Mesothelial cell of epicardium (in vitro differentiated cells): ENCODE data around the gene SLTM. TPM values are rescaled to one million over a fixed set of nuclear protein-coding genes. Genes with fewer than 3 reads are reported as not detected.
A peak's percentile ranks its signal among the peaks of the same experiment; 100 is the strongest.
"Not testable (repeated sequence)": the region's sequence is repeated elsewhere in the genome, so short reads cannot be mapped to it uniquely, and the experiment has no call there.

Experiments used
- DNase-seq, 2 experiments: peaks; one replicate each; pipeline ENCODE4 v3.0.0; 2021; ENCODE audit warnings: low spot score in 2 of 2; ENCODE audit not compliant: unreplicated experiment in 2 of 2
- H3K27ac Mint-ChIP-seq: 2 replicates; pipeline ENCODE4 v1.8.0; 2021; ENCODE audit warnings: mixed read lengths
- H3K27me3 Mint-ChIP-seq: 2 replicates; pipeline ENCODE4 v1.8.0; 2021; ENCODE audit warnings: low read depth, mixed read lengths
- H3K36me3 Mint-ChIP-seq: 2 replicates; pipeline ENCODE4 v1.8.0; 2021; ENCODE audit warnings: mixed read lengths
- H3K4me1 Mint-ChIP-seq: 2 replicates; pipeline ENCODE4 v1.8.0; 2021; ENCODE audit warnings: mixed read lengths
- H3K4me3 Mint-ChIP-seq: 2 replicates; pipeline ENCODE4 v1.8.0; 2021; ENCODE audit warnings: mild to moderate bottlenecking, moderate library complexity, mixed read lengths
- H3K9me3 Mint-ChIP-seq: 2 replicates; pipeline ENCODE4 v1.8.0; 2021; ENCODE audit warnings: mixed read lengths
- CTCF ChIP-seq: fragments of 200-600 bp; sonication (generic); IDR thresholded peaks from one replicate; pipeline ENCODE4 v1.5.0; 2021; ENCODE audit warnings: antibody characterized with exemption; ENCODE audit not compliant: unreplicated experiment
- total RNA-seq: library from RNA; stranded (reverse); gene quantifications from 3 replicates; pipeline ENCODE4 v1.2.1, GENCODE V29; 2021

SLTM gene
- total RNA-seq, 1 donor from 2014 or later, result 116 TPM

DNA sequence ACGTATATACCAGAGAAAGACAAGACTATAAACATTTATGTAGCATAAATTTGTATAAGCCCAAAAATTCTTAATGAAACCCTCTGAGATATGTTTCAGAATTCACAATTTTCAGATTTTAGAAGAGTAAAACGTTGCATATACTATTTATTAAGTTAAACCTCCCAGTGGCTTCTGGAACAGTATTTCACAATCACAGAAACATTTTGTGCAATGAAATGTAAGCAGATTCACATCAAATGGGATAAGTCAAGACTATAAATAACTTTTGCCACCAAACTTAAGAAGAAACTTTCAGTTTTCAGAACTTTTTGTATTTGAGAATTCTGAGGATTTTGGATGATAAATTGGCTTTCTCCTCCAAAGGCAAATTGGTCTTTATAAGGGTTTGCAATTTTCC lies 9.2 kb downstream of the SLTM start:
- no peaks in the 10 kb centered on the region for H3K27me3 Mint-ChIP-seq
- DNase-seq, result no peak
- no peak for TF ChIP-seq CTCF
- no peaks in the 10 kb centered on the region for H3K9me3 Mint-ChIP-seq
- H3K4me3 Mint-ChIP-seq, result no peak overlapping the region
- H3K36me3 Mint-ChIP-seq, result peaks cover 18% of the 10 kb centered on the region
- no peaks in the 10 kb centered on the region for H3K4me1 Mint-ChIP-seq
- H3K27ac Mint-ChIP-seq, result peak overlapping the region; percentile 39

DNA sequence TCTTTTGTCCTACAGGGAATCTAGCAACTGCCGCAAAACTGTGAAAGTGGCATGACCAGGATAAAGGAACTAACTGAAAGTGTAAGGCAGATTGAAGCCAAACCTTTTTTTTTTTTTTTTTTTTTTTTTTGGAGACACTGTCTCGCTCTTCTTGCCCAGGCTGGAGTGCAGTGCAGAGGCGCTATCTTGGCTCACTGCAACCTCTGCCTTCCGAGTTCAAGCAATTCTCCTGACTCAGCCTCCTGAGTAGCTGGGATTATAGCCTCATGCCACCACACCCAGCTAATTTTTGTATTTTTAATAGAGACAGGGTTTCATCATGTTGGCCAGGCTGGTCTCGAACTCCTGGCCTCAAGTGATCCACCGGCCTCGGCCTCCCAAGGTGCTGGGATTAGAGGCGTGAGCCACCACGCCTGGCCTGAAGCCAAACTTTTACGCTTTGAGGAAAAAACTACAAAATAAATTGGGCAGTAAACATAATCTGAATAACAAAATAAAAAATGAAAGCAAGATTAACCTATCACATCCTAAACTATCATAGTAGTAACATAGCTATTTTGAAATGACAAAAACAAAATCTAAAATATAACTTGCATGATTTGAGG lies 9.7 kb downstream of the SLTM start:
- Mint-ChIP-seq H3K9me3 (no peaks in the 10 kb centered on the region), H3K4me3 (no peak overlapping the region), H3K4me1 (no peaks in the 10 kb centered on the region), H3K36me3 (peaks cover 18% of the 10 kb centered on the region), H3K27ac (peak overlapping the region; percentile 39), H3K27me3 (no peaks in the 10 kb centered on the region)
- no peak for TF ChIP-seq CTCF
- no peak for DNase-seq

DNA sequence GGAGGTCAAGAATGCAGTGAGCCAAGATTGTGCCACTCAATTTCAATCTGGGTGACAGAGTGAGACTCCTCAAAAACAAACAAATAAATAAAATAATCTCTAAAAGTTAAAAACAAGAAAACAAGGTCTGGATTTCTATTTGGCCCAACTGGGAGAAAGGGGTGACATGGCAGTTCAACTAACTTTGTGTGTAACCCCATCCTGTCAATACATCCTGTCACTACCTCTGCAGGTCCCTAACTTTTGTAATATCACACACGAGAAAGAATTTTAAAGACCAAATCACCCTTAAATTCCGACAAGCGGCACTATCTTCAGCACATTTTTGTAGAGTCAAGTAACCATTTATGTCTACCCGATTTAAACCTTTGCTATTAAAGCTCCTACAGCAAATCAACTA lies 10.2 kb downstream of the SLTM start:
- no peak for TF ChIP-seq CTCF
- Mint-ChIP-seq H3K27ac (no peak overlapping the region), H3K4me3 (no peak overlapping the region), H3K9me3 (no peaks in the 10 kb centered on the region), H3K36me3 (peaks cover 18% of the 10 kb centered on the region), H3K4me1 (peaks cover 4% of the 10 kb centered on the region), H3K27me3 (no peaks in the 10 kb centered on the region)
- DNase-seq, result no peak

DNA sequence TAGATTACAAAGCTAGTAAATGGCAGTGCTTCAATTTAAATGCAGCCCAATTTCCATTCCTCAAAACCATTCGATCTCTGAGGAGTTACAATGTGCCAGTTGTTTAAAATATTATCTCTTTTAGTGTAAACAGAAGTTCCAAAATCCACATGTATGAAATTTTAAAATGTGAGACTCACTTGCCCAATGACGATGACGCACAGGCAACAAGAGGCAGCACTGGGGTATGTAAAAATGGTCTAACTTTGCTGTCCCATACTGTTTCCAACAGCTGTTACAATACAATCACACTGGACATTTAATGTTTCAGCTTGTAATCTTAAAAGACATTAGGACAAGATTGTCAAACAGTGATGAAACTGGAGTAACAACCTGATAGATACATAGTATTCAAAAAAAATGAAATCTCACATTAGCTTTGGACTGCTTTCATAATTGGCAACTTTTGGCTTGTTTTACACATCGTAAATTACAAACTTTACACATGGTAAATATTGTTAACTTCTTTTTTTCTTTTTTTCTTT lies 12.2 kb downstream of the SLTM start:
- peaks cover 16% of the 10 kb centered on the region for H3K36me3 Mint-ChIP-seq
- DNase-seq, result no peak
- H3K27ac Mint-ChIP-seq, result no peak overlapping the region
- TF ChIP-seq CTCF, result no peak
- H3K27me3 Mint-ChIP-seq, result no peaks in the 10 kb centered on the region
- H3K4me1 Mint-ChIP-seq, result peaks cover 5% of the 10 kb centered on the region
- no peaks in the 10 kb centered on the region for H3K9me3 Mint-ChIP-seq
- no peak overlapping the region for H3K4me3 Mint-ChIP-seq

GRCh38 chr15:58920447-58920846 lies 13.0 kb downstream of the SLTM start:
- not testable (repeated sequence) for DNase-seq, H3K27me3 Mint-ChIP-seq, H3K4me3 Mint-ChIP-seq, H3K4me1 Mint-ChIP-seq, H3K9me3 Mint-ChIP-seq, H3K27ac Mint-ChIP-seq
- H3K36me3 Mint-ChIP-seq, result peaks cover 16% of the 10 kb centered on the region

- Mint-ChIP-seq H3K9me3 (no peaks in the 10 kb centered on the region), H3K27me3 (no peaks in the 10 kb centered on the region), H3K4me1 (peaks cover 5% of the 10 kb centered on the region), H3K4me3 (no peak overlapping the region), H3K27ac (no peak overlapping the region), H3K36me3 (peaks cover 23% of the 10 kb centered on the region)
- no peak for TF ChIP-seq CTCF
- DNase-seq, result no peak
Observed at GRCh38 chr15:58919232-58919631, 14.2 kb downstream of the SLTM start.
